ENCODE data around the gene RET.

- TF ChIP-seq CTCF (IDR thresholded peaks at IDR 0.05; ENCODE audit: insufficient read depth, low read depth, low read length) (no peak), EZH2 (IDR thresholded peaks at IDR 0.05; ENCODE audit: insufficient read depth, low read length) (no peak)
These were observed 13.3 kb downstream of the RET start for GRCh38 chr10:43090188-43090587.
